ENCODE data around the gene TRAFD1.

- TF ChIP-seq EZH2 (IDR thresholded peaks at IDR 0.05; ENCODE audit: borderline replicate concordance, low read depth, low read length, severe bottlenecking) (no peak), POLR2AphosphoS5 (IDR thresholded peaks at IDR 0.05; ENCODE audit: insufficient read depth, low read depth, low read length) (no peak), CTCF (IDR thresholded peaks at IDR 0.05; ENCODE audit: extremely low read depth in 1 of 2, insufficient read depth in 1 of 2, low read depth in 1 of 2, low read length in 2 of 2) (no peak)
Observed at GRCh38 chr12:112160611-112161010, 35.3 kb downstream of the TRAFD1 start.
